Loucy (cell line): ENCODE data around the gene TNS4.

Experiments
- EZH2phosphoT487 ChIP-seq: fragments of 200-600 bp; IDR thresholded peaks from 2 replicates; pipeline ENCODE4 v1.6.1; 2018; ENCODE audit warnings: antibody characterized with exemption, mild to moderate bottlenecking, moderate library complexity, borderline replicate concordance
- TF ChIP-seq, protein P1 (sequence below): fragments of 200-600 bp; sonication (generic); conservative IDR thresholded peaks from 2 replicates; pipeline ENCODE4 v1.5.1; 2014; ENCODE audit warnings: mild to moderate bottlenecking, antibody characterized with exemption, low read length

DNA sequence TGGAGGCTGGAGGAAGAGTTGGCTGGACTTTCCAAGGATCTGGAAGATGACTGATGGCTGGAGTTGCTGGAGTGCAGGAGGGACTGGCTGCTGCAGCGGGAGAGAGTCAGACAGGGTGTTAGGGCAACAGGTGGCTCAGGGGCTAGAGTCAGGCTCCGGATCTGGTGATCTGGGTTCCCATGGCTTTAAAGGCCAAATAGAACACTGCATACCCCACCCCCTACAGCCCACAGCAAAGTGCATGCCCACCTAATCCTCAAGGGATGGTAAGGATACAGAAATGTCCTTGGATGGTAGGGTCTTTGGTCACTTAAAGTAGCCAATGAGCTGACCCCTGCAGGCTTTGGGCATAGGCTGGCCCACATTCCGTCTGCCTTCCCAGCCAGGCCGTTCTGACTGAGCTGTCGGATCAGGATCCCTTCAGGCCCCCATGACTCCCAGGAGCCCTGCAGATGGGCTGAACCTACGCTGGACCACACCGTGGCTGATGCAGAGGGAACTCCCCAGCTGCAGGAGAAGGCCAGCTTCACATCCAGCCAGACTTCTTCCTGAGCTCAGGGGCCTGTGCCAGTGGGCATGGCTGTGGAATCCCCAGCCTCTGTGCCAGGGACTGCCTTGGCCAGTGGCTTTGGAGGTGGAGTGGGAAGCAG is 13.9 kb downstream of the TNS4 start:
- TF ChIP-seq, protein P1, sequence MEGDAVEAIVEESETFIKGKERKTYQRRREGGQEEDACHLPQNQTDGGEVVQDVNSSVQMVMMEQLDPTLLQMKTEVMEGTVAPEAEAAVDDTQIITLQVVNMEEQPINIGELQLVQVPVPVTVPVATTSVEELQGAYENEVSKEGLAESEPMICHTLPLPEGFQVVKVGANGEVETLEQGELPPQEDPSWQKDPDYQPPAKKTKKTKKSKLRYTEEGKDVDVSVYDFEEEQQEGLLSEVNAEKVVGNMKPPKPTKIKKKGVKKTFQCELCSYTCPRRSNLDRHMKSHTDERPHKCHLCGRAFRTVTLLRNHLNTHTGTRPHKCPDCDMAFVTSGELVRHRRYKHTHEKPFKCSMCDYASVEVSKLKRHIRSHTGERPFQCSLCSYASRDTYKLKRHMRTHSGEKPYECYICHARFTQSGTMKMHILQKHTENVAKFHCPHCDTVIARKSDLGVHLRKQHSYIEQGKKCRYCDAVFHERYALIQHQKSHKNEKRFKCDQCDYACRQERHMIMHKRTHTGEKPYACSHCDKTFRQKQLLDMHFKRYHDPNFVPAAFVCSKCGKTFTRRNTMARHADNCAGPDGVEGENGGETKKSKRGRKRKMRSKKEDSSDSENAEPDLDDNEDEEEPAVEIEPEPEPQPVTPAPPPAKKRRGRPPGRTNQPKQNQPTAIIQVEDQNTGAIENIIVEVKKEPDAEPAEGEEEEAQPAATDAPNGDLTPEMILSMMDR = no peak
- no peak for TF ChIP-seq EZH2phosphoT487
